Left colon (tissue), 2 donors: ENCODE data around the gene TSSK3. TPM values are rescaled to one million over a fixed set of nuclear protein-coding genes. Genes with fewer than 3 reads are reported as not detected.
"Not testable (repeated sequence)": the region's sequence is repeated elsewhere in the genome, so short reads cannot be mapped to it uniquely, and the experiment has no call there.

Source experiments
- ATAC-seq: fragments of 200-7000 bp; cut with Tn5 transposase; one replicate; pipeline ENCODE4 v1.9.1; 2020; ENCODE audit warnings: mild to moderate bottlenecking, moderate library complexity
- DNase-seq, 2 donors: peaks; one replicate each; pipeline ENCODE4 v3.0.0-alpha.2; 2020
- intact Hi-C, 2 donors: fragments of 100-400 bp; cut with DNase I in 1 of 2; cut with micrococcal nuclease in 1 of 2; formaldehyde crosslinking; loops; one replicate each; pipeline versions ENCODE4 v1.11.2 to v1.14.0; 2022; cut with DNase I, micrococcal nuclease
- total RNA-seq, 2 donors: library from RNA; stranded (reverse); fragmentation: NEBNext Ultra II Directional; extraction: Animal tissue kit (Norgen Biotek cat#: 25700); gene quantifications; one replicate each; pipeline ENCODE4 v1.2.1, GENCODE V29; 2021
- donor health status: DM: no; HTN: no; CAD: no.
- donor health status: DM: yes; HTN: yes; CAD: no.

Gene TSSK3
- total RNA-seq, 2 donors from 2014 or later, result 1.2 to 1.9 TPM

DNA sequence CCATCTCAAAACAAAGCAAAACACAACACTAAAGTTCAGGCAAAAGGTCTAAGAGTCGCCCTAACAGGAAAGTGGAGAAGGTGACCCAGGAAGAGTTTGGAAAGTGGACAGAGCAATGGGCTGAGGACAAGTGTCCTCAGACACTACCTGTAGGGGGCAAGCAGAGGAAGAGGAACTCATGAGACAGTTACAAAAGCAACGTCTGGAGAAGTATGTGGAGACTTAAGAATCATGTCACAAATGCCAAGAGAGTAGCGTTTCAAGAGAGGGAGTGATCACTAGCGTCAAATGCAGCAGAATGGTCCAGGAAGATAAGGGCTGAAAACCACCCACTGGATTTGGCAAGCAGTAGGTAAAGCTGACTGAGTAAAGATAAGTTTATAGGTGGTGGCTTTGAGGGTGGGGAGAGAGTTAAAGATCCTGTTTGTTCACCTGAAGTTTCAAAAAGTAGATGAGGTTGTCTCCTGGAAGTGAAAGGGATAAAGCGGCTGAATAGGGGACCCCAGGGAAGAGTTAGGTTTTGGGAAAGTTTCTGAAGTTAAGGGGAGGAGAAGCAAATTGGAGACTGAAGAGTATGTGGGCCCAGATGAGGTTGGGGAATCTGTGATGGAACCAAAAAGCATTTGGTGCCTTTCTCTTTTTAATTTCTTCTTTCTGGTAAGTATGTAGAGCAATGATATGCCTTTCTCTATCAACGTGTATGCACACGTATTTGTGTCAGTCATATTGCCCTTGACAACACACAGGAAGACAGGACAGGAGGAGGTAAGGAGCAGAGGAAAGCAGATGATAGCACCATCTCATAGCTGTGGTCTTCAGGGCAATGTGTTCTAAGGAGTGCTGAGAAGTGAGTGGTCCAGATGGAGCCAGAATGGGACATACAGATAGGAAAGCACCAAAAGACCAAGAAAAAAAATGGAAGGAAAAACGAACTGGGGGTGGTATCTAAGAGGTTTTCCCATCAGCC lies 28.8 kb downstream of the TSSK3 start:
- ATAC-seq (no peak), DNase-seq (no peak)
- intact Hi-C loops, result no loop called here

DNA sequence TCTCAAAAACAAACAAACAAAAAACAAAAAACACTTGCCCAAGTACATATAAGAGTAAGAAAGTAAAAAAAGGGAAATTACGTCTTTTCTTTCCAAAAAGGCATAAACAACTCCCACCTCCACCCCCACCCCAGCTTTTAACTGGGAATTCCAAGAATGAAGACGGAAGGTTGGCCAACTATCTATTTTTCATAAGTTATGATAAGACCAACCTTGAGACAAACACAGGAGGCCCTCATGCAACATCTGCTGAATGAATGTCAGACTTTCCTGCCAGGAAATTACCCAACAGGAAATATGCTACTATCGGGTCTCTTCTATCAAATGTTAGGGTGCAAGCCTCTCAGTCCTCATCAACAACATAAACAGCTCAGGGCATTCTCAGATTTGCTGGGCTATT lies 30.0 kb downstream of the TSSK3 start:
- ATAC-seq, result no peak
- intact Hi-C loops, result no loop called here

DNA sequence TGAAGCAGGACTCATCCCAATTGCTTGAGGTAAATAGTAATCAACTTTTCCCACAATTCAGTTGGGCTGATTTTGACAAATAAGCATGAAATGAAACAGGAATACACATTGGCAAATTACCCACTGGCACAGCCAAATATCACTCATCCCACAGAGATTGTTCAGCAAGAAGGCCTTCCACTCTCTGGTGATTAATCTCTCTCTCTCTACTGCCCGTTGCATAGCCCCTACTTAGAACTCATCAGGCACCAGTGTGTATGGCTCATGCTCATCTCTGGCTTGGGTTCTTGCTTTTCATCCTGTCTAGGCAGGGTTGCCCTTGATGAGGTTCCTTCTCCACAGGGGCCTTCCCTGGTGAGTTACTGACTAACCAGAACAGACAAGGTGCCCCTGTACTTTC lies 30.8 kb downstream of the TSSK3 start:
- DNase-seq, result no peak
- no peak for ATAC-seq
- intact Hi-C loops, result no loop called here

More for the DNA sequence above, 30.0 kb downstream of the TSSK3 start:
- DNase-seq, result no peak

GRCh38 chr1:32393832-32394140 lies 31.4 kb downstream of the TSSK3 start:
- peak; percentile 59 for ATAC-seq
- intact Hi-C loops, result no loop called here
- DNase-seq, result peak; percentile 62 to 74

DNA sequence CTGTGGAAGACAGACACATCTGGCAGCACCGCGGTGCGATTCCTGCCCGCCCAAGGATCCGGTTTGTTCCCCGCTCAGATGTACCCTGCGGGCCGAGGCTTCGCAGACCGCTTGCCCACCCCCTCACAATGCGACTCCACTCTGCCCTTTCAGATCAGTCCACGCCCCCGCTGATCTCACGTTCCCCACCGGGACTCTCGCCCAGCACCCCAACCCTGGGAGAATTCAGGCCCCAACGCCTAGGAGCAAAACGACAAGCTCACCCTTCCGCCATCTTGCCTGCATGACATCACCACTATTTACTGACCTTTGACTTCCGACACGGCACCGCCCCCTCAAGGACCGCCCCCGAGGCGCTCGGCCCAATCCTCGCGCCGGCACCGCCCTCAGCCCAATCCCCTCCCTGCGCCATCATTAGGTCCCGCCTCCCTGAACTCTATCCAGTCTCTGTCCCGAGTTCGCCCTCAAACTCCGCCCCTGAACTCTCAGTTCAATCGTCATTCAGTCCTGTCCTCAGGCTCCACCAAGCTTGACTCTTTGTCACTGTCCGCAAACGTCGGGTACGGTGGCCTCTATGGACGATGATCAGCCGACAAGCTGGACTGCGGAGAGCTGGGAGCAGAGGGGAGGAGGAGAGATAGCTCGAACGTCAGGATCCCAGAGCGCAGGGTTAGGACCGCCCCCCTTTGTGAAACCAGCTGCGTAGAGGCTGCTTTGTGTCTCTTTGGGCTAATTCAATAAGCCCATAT lies 32.0 kb downstream of the TSSK3 start, which contains the start of gene BSDC1:
Gene BSDC1 (minus strand): TSS at position 301 of the 749 bp plus-strand sequence. CDS start 27 bp downstream, at position 274.
- DNase-seq (peak; percentile 99), ATAC-seq (peak; percentile 94)
- intact Hi-C loops, result no loop called here

DNA sequence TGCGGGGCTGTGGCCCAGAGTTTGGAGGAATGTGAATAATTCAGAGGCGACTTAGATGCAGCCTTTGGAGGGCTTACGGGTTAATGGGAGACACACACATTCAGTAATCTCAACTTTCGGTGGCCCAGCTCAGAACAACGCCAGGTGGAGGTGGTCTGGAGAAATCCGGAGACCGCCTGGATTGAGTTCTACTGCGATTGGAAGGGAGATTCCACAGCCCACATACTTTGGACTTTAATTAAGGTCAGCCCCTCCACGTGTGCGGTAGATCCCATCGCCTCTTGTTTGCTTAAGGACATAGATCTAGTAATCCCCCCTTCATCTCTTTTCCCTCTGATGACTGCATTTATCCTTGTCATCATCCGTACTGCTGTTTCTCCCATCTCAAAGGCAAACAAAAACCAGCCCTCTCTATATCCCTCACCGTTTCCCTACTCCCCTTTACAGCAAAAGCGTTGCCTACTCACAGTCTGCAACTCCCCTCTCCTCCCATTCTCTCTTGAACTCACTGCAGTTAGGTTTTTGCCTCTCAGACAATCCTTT lies 32.6 kb downstream of the TSSK3 start:
- peak; percentile 14 for ATAC-seq
- DNase-seq, result no peak
- intact Hi-C loops, result no loop called here

GRCh38 chr1:32396524-32396923 lies 34.2 kb downstream of the TSSK3 start:
- intact Hi-C loops, DNase-seq, ATAC-seq: not testable (repeated sequence)

- intact Hi-C loops, result no loop called here
- ATAC-seq (no peak), DNase-seq (no peak)
These were observed 36.1 kb downstream of the TSSK3 start for GRCh38 chr1:32398401-32398800.

- DNase-seq (no peak), ATAC-seq (no peak)
- intact Hi-C loops, result no loop called here
These were observed 37.5 kb downstream of the TSSK3 start for GRCh38 chr1:32399843-32400242.

DNA sequence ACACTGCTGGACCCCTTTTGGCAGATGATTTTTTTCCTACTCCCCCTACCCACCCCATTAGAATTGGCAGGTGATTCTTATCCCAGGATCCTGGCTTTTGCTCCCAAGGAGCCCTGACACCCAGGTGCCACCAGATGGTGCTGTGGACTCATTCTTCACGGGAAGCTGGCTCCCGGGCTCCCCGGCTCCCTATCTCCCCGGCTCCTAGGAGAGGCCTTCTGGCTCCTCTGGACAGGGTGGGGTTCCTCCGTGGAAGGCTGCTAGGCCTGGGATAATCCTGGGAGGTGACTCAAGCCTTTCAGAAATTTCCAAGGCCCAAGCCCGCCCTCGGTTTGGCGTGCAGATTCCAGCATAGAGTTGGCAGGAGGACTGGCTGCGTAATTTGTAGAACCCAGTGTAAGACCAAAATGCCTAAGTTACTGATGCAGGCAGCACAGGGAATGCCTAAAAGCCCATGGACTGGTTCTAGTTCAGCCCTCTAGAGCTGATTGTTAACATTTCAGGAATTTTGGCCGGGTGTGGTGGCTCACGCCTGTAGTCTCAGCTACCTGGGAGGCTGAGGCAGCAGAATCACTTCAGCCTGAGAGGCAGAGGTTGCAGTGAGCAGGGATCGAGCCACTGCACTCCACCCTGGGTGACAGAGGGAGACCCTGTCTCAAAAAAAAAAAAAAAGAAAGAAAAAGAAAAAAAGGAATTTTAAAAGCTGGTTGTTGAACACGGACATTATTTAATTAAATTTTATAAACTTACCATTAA lies 38.7 kb downstream of the TSSK3 start:
- ATAC-seq (peak; percentile 98), DNase-seq (peak; percentile 83 to 88)
- intact Hi-C loops, result no loop called here

- DNase-seq (no peak), ATAC-seq (no peak)
- intact Hi-C loops, result no loop called here
These were observed 42.6 kb downstream of the TSSK3 start for GRCh38 chr1:32404946-32405345.

- intact Hi-C loops, result no loop called here
- DNase-seq (no peak), ATAC-seq (no peak)
These were observed 43.5 kb downstream of the TSSK3 start for GRCh38 chr1:32405672-32406467.

GRCh38 chr1:32406629-32407111 lies 44.3 kb downstream of the TSSK3 start:
- no peak for DNase-seq
- ATAC-seq, result no peak
- intact Hi-C loops, result no loop called here

- DNase-seq (no peak), ATAC-seq (no peak)
- intact Hi-C loops, result no loop called here
These were observed 48.9 kb downstream of the TSSK3 start for GRCh38 chr1:32411261-32411660.

GRCh38 chr1:32413507-32414185 lies 51.3 kb downstream of the TSSK3 start:
- peak; percentile 54 to 65 for DNase-seq
- intact Hi-C loops, result no loop called here

More at GRCh38 chr1:32413507-32414185, 51.3 kb downstream of the TSSK3 start:
- peak; percentile 93 for ATAC-seq
